H1 (cell line): Measurements from ENCODE around the gene HSPA12A. TPM values are rescaled to one million over a fixed set of nuclear protein-coding genes. Genes with fewer than 3 reads are reported as not detected.

Source experiments
- CTCF ChIA-PET: fragments of 300-600 bp; sonication (Branson Sonifier 250); formaldehyde crosslinking; loops from one replicate; lab custom pipeline; 2021; ENCODE audit not compliant: partially characterized antibody; lab: Charles Lee
- POLR2A ChIA-PET: fragments of 300-600 bp; sonication (Branson Sonifier 250); formaldehyde crosslinking; loops from one replicate; lab custom pipeline; 2021; ENCODE audit warnings: inconsistent platforms; ENCODE audit not compliant: partially characterized antibody; lab: Charles Lee
- DNase-seq, 2 experiments: peaks; one replicate each; pipeline versions ENCODE4 v3.0.0 to v3.0.0-alpha.2; 2010 to 2022; ENCODE audit warnings: low spot score in 2 of 2, low read depth in 1 of 2, mixed read lengths in 1 of 2
- FAIRE-seq: peaks from 2 replicates; lab custom pipeline; 2011; peaks lifted over from hg19 to GRCh38; lab: Jason Lieb, UNC
- H2AFZ ChIP-seq: 2 replicates; pipeline ENCODE4 v1.8.1; 2012; ENCODE audit warnings: low read length, inconsistent platforms
- H2AK5ac ChIP-seq: 2 replicates; pipeline ENCODE4 v1.6.1; 2013; ENCODE audit warnings: low read depth, low read length
- H2BK120ac ChIP-seq: replicated peaks from 2 replicates; pipeline ENCODE3; 2013; ENCODE audit warnings: low read depth, low read length, inconsistent platforms
- H2BK12ac ChIP-seq: 2 replicates; pipeline ENCODE4 v1.6.1; 2013; ENCODE audit warnings: low read depth, low read length
- H2BK15ac ChIP-seq: 2 replicates; pipeline ENCODE4 v1.6.1; 2013; ENCODE audit warnings: low read length
- H2BK20ac ChIP-seq: 2 replicates; pipeline ENCODE4 v1.6.1; 2013; ENCODE audit warnings: low read length
- H2BK5ac ChIP-seq: 2 replicates; pipeline ENCODE4 v1.6.1; 2013; ENCODE audit warnings: low read depth, low read length
- H3K14ac ChIP-seq: 2 replicates; pipeline ENCODE4 v1.6.1; 2013; ENCODE audit warnings: inconsistent platforms; ENCODE audit not compliant: insufficient read length
- H3K18ac ChIP-seq: 2 replicates; pipeline ENCODE4 v1.6.1; 2013; ENCODE audit warnings: low read length; ENCODE audit errors: extremely low read depth
- H3K23ac ChIP-seq: 2 replicates; pipeline ENCODE4 v1.6.1; 2013; ENCODE audit warnings: inconsistent platforms; ENCODE audit not compliant: insufficient read length
- H3K23me2 ChIP-seq: 2 replicates; pipeline ENCODE4 v1.6.1; 2013; ENCODE audit warnings: low read depth, low read length
- H3K27ac ChIP-seq: 2 replicates; pipeline ENCODE4 v1.6.1; 2011; ENCODE audit warnings: low read depth, low read length, inconsistent platforms
- H3K27me3 ChIP-seq, 4 experiments: replicated peaks in 1 of 4; 1 replicate in 1 of 4; 2 replicates in 3 of 4; pipeline versions ENCODE4 v1.6.1 to v1.8.1; 2011 to 2013; ENCODE audit warnings: low read length in 3 of 4, mild to moderate bottlenecking in 3 of 4, inconsistent platforms in 2 of 4, mixed read lengths in 2 of 4, moderate library complexity in 1 of 4; ENCODE audit not compliant: control insufficient read depth in 3 of 4, insufficient read depth in 3 of 4; ENCODE audit errors: extremely low read depth in 1 of 4
- H3K36me3 ChIP-seq, 4 experiments: 2 replicates each; pipeline versions ENCODE4 v1.6.1 to v1.8.1; 2011 to 2013; ENCODE audit warnings: mild to moderate bottlenecking in 4 of 4, low read length in 3 of 4, moderate library complexity in 2 of 4, control low read depth in 1 of 4, inconsistent platforms in 1 of 4; ENCODE audit not compliant: insufficient read depth in 4 of 4, control insufficient read depth in 2 of 4
- H3K4ac ChIP-seq: replicated peaks from 2 replicates; pipeline ENCODE3; 2013; ENCODE audit warnings: low read length, low read depth, mixed read lengths, inconsistent platforms; ENCODE audit not compliant: insufficient read length
- H3K4me1 ChIP-seq, 4 experiments: replicated peaks in 1 of 4; 1 replicate in 1 of 4; 2 replicates in 3 of 4; pipeline versions ENCODE4 v1.6.1 to v1.8.1; 2011 to 2013; ENCODE audit warnings: low read length in 3 of 4, inconsistent platforms in 2 of 4, mixed read lengths in 1 of 4; ENCODE audit not compliant: insufficient read depth in 4 of 4, control insufficient read depth in 3 of 4
- H3K4me2 ChIP-seq, 2 experiments: 2 replicates each; pipeline versions ENCODE4 v1.6.1 to v1.8.1; 2011 to 2013; ENCODE audit warnings: low read depth in 2 of 2, low read length in 2 of 2, control low read depth in 1 of 2, inconsistent platforms in 1 of 2, mild to moderate bottlenecking in 1 of 2; ENCODE audit not compliant: insufficient read depth in 1 of 2
- H3K4me3 ChIP-seq, 4 experiments: fragments of 200-600, 300-600 bp in 1 of 4; sonication (generic), shearing (Covaris generic), sonication (Bioruptor Twin) in 1 of 4; 2 replicates each; pipeline versions ENCODE4 v1.5.1 to v1.8.1; 2011 to 2016; ENCODE audit warnings: low read length in 4 of 4, low read depth in 3 of 4, control low read depth in 2 of 4, inconsistent platforms in 2 of 4, mild to moderate bottlenecking in 2 of 4, mixed read lengths in 1 of 4, moderate library complexity in 1 of 4; ENCODE audit not compliant: insufficient read depth in 2 of 4; ENCODE audit errors: extremely low read depth in 1 of 4
- H3K56ac ChIP-seq: replicated peaks from 2 replicates; pipeline ENCODE3; 2013; ENCODE audit warnings: low read depth, mild to moderate bottlenecking, mixed read lengths, low read length, inconsistent platforms; ENCODE audit not compliant: insufficient read length
- H3K79me1 ChIP-seq: 2 replicates; pipeline ENCODE4 v1.6.1; 2013; ENCODE audit warnings: low read depth, low read length, control low read depth
- H3K79me2 ChIP-seq, 2 experiments: 2 replicates each; pipeline versions ENCODE4 v1.6.1 to v1.8.1; 2012 to 2013; ENCODE audit warnings: low read length in 2 of 2, mild to moderate bottlenecking in 2 of 2, inconsistent platforms in 1 of 2; ENCODE audit not compliant: insufficient read depth in 2 of 2, control insufficient read depth in 1 of 2
- H3K9ac ChIP-seq, 4 experiments: replicated peaks in 1 of 4; 1 replicate in 1 of 4; 2 replicates in 3 of 4; pipeline versions ENCODE4 v1.6.1 to v1.8.1; 2011 to 2013; ENCODE audit warnings: low read depth in 3 of 4, low read length in 3 of 4, control low read depth in 2 of 4, mild to moderate bottlenecking in 2 of 4, moderate library complexity in 2 of 4, inconsistent platforms in 1 of 4; ENCODE audit errors: extremely low read depth in 1 of 4
- H3K9me3 ChIP-seq, 2 experiments: 2 replicates each; pipeline versions ENCODE4 v1.6.1 to v1.8.1; 2012 to 2013; ENCODE audit warnings: mild to moderate bottlenecking in 2 of 2, moderate library complexity in 2 of 2, control low read depth in 1 of 2, inconsistent platforms in 1 of 2, low read depth in 1 of 2, low read length in 1 of 2, mixed read lengths in 1 of 2; ENCODE audit not compliant: insufficient read depth in 2 of 2
- H4K20me1 ChIP-seq, 2 experiments: replicated peaks in 1 of 2; 2 replicates each; pipeline versions ENCODE3 to v1.8.1; 2011 to 2013; ENCODE audit warnings: inconsistent platforms in 2 of 2, low read length in 2 of 2, mild to moderate bottlenecking in 1 of 2; ENCODE audit not compliant: insufficient read depth in 2 of 2, control insufficient read depth in 1 of 2
- H4K5ac ChIP-seq: 2 replicates; pipeline ENCODE4 v1.6.1; 2013; ENCODE audit warnings: low read length, low read depth, mixed read lengths, inconsistent platforms; ENCODE audit not compliant: insufficient read length
- H4K8ac ChIP-seq: 2 replicates; pipeline ENCODE4 v1.8.0; 2013; ENCODE audit warnings: mild to moderate bottlenecking, moderate library complexity, low read length, inconsistent platforms; ENCODE audit not compliant: insufficient read depth; ENCODE audit errors: extremely low read depth
- H4K91ac ChIP-seq: replicated peaks from 2 replicates; pipeline ENCODE3; 2013; ENCODE audit warnings: low read length, mixed read lengths, inconsistent platforms; ENCODE audit not compliant: insufficient read length
- BCL11A ChIP-seq, 2 experiments: IDR thresholded peaks; one replicate each; pipeline ENCODE4 v1.6.1; 2011; ENCODE audit warnings: low read depth in 2 of 2, low read length in 2 of 2, mild to moderate bottlenecking in 2 of 2
- HDAC2 ChIP-seq, 2 experiments: fragments of 300-600 bp in 1 of 2; sonication (generic) in 1 of 2; IDR thresholded peaks; 2 replicates each; pipeline ENCODE4 v1.6.1; 2011 to 2012; ENCODE audit warnings: low read depth in 2 of 2, low read length in 2 of 2, mild to moderate bottlenecking in 2 of 2, moderate library complexity in 2 of 2, borderline replicate concordance in 1 of 2, inconsistent platforms in 1 of 2
- KDM5A ChIP-seq: fragments of 200-600 bp; IDR thresholded peaks from 2 replicates; pipeline ENCODE4 v1.7.1; 2012; ENCODE audit warnings: mild to moderate bottlenecking, low read length, inconsistent platforms, mixed read lengths
- SIRT6 ChIP-seq: IDR thresholded peaks from one replicate; pipeline ENCODE4 v1.7.1; 2012; ENCODE audit warnings: low read length, inconsistent platforms
- TEAD4 ChIP-seq: IDR thresholded peaks from 2 replicates; pipeline ENCODE4 v1.6.1; 2012; ENCODE audit warnings: low read depth, low read length, inconsistent platforms, mixed read lengths
- YY1 ChIP-seq: IDR thresholded peaks from 2 replicates; pipeline ENCODE4 v1.6.1; 2011; ENCODE audit warnings: low read depth, mild to moderate bottlenecking, low read length
- WGBS, 2 experiments: shearing (Covaris generic) in 1 of 2; methylation state at CpG; one replicate each; pipeline versions ENCODE4 v1.1.6 to v1.1.7; 2013 to 2015; ENCODE audit warnings: low lambda C conversion rate in 2 of 2, mixed read lengths in 2 of 2, inconsistent platforms in 1 of 2, low coverage in 1 of 2, missing lambda C conversion rate in 1 of 2; ENCODE audit not compliant: insufficient replicate concordance in 2 of 2, insufficient coverage in 1 of 2, insufficient read length in 1 of 2; ENCODE audit errors: extremely low coverage in 1 of 2, missing lambda C conversion rate in 1 of 2; 5-methylcytosine and 5-hydroxymethylcytosine counted together
- polyA plus RNA-seq, 7 experiments: library from polyadenylated mRNA; depleted of rRNA in 3 of 7; stranded (reverse) in 5 of 7; unstranded in 2 of 7; fragments of >200 nt in 5 of 7; fragments of 200-250 nt in 2 of 7; gene quantifications; 1 replicate in 5 of 7; 2 replicates in 1 of 7; 4 replicates in 1 of 7; pipeline versions ENCODE4 v1.2.1 to v1.2.3, GENCODE V29; 2011 to 2013; ENCODE audit warnings: missing spikeins in 2 of 7, mixed read lengths in 2 of 7
- total RNA-seq: library from RNA; stranded (reverse); fragmentation: NEBNext Ultra II Directional; extraction: Animal tissue kit (Norgen Biotek cat#: 25700); gene quantifications from 2 replicates; pipeline ENCODE4 v1.2.1, GENCODE V29; 2021

The HSPA12A gene
- total and polyA plus RNA-seq, 2 of the 8 experiments (the other 6 are each of a cell fraction or from before 2014, with no cell fraction given) = 3.1 to 6.9 TPM

DNA sequence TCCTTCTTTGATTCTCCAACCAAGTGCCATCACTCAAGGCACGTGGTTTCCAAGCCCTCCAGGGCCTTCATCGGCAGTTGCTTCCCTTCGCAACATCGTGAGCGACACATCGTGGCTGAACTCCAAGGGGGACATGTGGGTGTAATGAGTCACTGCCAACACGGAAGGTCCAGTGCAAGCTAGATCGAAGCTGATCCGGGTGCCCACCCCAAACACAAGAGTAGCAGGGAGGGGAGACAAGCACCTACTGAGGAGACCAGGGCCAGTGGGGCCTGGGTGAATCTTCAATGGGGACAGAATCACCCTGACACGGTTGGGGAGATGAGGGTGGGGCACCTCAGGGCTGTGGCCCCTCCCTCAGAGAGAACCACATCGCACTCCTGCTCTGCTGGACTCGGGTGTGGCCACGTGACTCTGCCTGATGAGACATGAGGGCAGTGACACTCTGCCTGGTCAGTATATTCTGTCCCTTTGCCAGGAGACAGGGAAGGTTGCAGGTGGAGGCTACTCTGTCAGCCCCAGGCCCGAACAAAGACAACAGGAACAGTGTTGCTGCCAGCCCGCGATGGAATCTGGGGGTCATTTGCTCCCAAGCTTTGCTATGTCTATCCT is 36.8 kb upstream of the HSPA12A start:
- no peaks in the 10 kb centered on the region for H3K23me2 ChIP-seq
- H3K79me1 ChIP-seq = no peaks in the 10 kb centered on the region; the same call in 1 of the 2 replicates
- H2BK20ac ChIP-seq = no peak overlapping the region
- H2AFZ ChIP-seq = no peak overlapping the region
- TF ChIP-seq TEAD4 = no peak
- TF ChIP-seq YY1 = no peak
- no peak for TF ChIP-seq KDM5A
- TF ChIP-seq HDAC2 (IDR thresholded peaks at IDR 0.05; ENCODE audit: borderline replicate concordance in 1 of 2, low read depth in 2 of 2, low read length in 2 of 2) = no peak
- no peak for TF ChIP-seq SIRT6
- no peak for TF ChIP-seq BCL11A (IDR thresholded peaks at IDR 0.05; ENCODE audit: low read depth in 2 of 2, low read length in 2 of 2)
- H4K5ac ChIP-seq = no peak overlapping the region
- no peaks in the 10 kb centered on the region for H3K27me3 ChIP-seq
- H3K36me3 ChIP-seq = no peaks in the 10 kb centered on the region
- H3K23ac ChIP-seq = no peak overlapping the region
- POLR2A ChIA-PET = interaction anchor here (0.9 to 1.4 kb wide), 2 partner anchors 8 to 70 kb away, joined by 3 read pairs; partner anchors contain the start of gene ENO4
- no peaks in the 10 kb centered on the region; a peak in 1 of 7 replicates for H3K4me1 ChIP-seq
- H2BK5ac ChIP-seq = no peak overlapping the region
- no peak overlapping the region for H4K91ac ChIP-seq
- no peak overlapping the region for H3K27ac ChIP-seq
- DNase-seq (no peak), FAIRE-seq (no peak)
- no peaks in the 10 kb centered on the region for H4K20me1 ChIP-seq
- H3K4ac ChIP-seq = no peak overlapping the region
- H3K4me3 ChIP-seq = no peak overlapping the region
- no peak overlapping the region for H3K4me2 ChIP-seq
- H2BK12ac ChIP-seq = peak overlapping the region; percentile 17; the same call in 1 of the 2 replicates
- CTCF ChIA-PET = interaction anchor here (0.8 to 5.3 kb wide), 15 partner anchors 9 to 386 kb away, joined by 3 to 68 read pairs (median 4); no protein-coding TSS in a partner anchor
- no peak overlapping the region for H3K56ac ChIP-seq
- 0 out of 2 replicates have a peak overlapping the region, but pooled peaks have one; percentile 29 for H2BK15ac ChIP-seq
- WGBS, 2 experiments = 89% methylated on average over 16 of the region's 16 CpGs; no CpG with 5 or more reads in 1 of the 2 experiments
- no peaks in the 10 kb centered on the region for H3K9me3 ChIP-seq
- no peak overlapping the region for H2BK120ac ChIP-seq
- H3K79me2 ChIP-seq = no peaks in the 10 kb centered on the region
- H3K14ac ChIP-seq = no peak overlapping the region
- H3K18ac ChIP-seq = no peak overlapping the region; the same call in 1 of the 2 replicates
- no peak overlapping the region for H2AK5ac ChIP-seq
- no peak overlapping the region for H3K9ac ChIP-seq
- H4K8ac ChIP-seq = no peak overlapping the region
